Nucleus accumbens (tissue), 56 donors: ENCODE results near the gene AJUBA.
"Not testable (repeated sequence)": the region's sequence is repeated elsewhere in the genome, so short reads cannot be mapped to it uniquely, and the experiment has no call there.

Experiments used
- DNase-seq, 56 donors: peaks; one replicate each; lab custom pipeline; 2025; lab: John Stamatoyannopoulos, UW

Gene AJUBA

GRCh38 chr14:22981876-22982476, 375 bp downstream of the AJUBA start:
- DNase-seq = no peak

GRCh38 chr14:22981090-22981875, 1.1 kb downstream of the AJUBA start:
- no peak for DNase-seq

- DNase-seq = no peak
Measured at GRCh38 chr14:22980672-22981089, 1.7 kb downstream of the AJUBA start.

GRCh38 chr14:22979748-22980392, 2.5 kb downstream of the AJUBA start:
- no peak for DNase-seq

GRCh38 chr14:22978981-22979671, 3.2 kb downstream of the AJUBA start:
- DNase-seq = no peak

GRCh38 chr14:22978487-22978837, 3.9 kb downstream of the AJUBA start:
- no peak for DNase-seq

- DNase-seq = peak in 2 of 56 donors; percentile 5 to 26
Measured at GRCh38 chr14:22977684-22978486, 4.5 kb downstream of the AJUBA start.

GRCh38 chr14:22977434-22977683, 5.0 kb downstream of the AJUBA start:
- no peak for DNase-seq

GRCh38 chr14:22976620-22977433, 5.5 kb downstream of the AJUBA start:
- DNase-seq = no peak

- DNase-seq = no peak
Measured at GRCh38 chr14:22974530-22975313, 7.6 kb downstream of the AJUBA start.

GRCh38 chr14:22973217-22974032, 8.9 kb downstream of the AJUBA start:
- DNase-seq = peak in 11 of 56 donors; percentile 1 to 46 (median 11)

GRCh38 chr14:22972313-22972930, 9.9 kb downstream of the AJUBA start:
- DNase-seq = no peak

GRCh38 chr14:22971152-22971551, 11.2 kb downstream of the AJUBA start:
- no peak for DNase-seq

GRCh38 chr14:22966783-22967269, 15.5 kb downstream of the AJUBA start:
- no peak for DNase-seq

GRCh38 chr14:22965916-22966782, 16.2 kb downstream of the AJUBA start:
- not testable (repeated sequence) for DNase-seq

- DNase-seq = no peak
Measured at GRCh38 chr14:22962061-22962676, 20.2 kb downstream of the AJUBA start.
